HG03135 (cell line): ENCODE results near the gene NR2F1-AS1.

Experiments used
- ATAC-seq: cut with Tn5 transposase; IDR thresholded peaks from one replicate; pipeline ENCODE4 v1.9.1; 2021; ENCODE audit warnings: mild to moderate bottlenecking, moderate library complexity; ENCODE audit not compliant: unreplicated experiment

Gene NR2F1-AS1

GRCh38 chr5:93580927-93581445 lies at the start of gene NR2F1-AS1:
Gene NR2F1-AS1, minus strand, starts transcription at chr5:93581219.
- peak; percentile 26 for ATAC-seq

- no peak for ATAC-seq
Measured at GRCh38 chr5:93626801-93627200, 45.8 kb upstream of the NR2F1-AS1 start.

GRCh38 chr5:93623153-93623552 lies 42.1 kb upstream of the NR2F1-AS1 start:
- no peak for ATAC-seq

GRCh38 chr5:93622240-93622885 lies 41.3 kb upstream of the NR2F1-AS1 start:
- peak; percentile 46 for ATAC-seq

- peak; percentile 20 for ATAC-seq
Measured at GRCh38 chr5:93621327-93621798, 40.3 kb upstream of the NR2F1-AS1 start.

- ATAC-seq, result peak; percentile 96
Measured at GRCh38 chr5:93620487-93621326, 39.7 kb upstream of the NR2F1-AS1 start.

- no peak for ATAC-seq
Measured at GRCh38 chr5:93616538-93617174, 35.6 kb upstream of the NR2F1-AS1 start.

GRCh38 chr5:93612855-93613243 lies 31.8 kb upstream of the NR2F1-AS1 start:
- ATAC-seq, result no peak

GRCh38 chr5:93611976-93612854 lies 31.2 kb upstream of the NR2F1-AS1 start:
- ATAC-seq, result no peak

GRCh38 chr5:93611273-93611975 lies 30.4 kb upstream of the NR2F1-AS1 start:
- ATAC-seq, result no peak

GRCh38 chr5:93610581-93611272 lies 29.7 kb upstream of the NR2F1-AS1 start:
- ATAC-seq, result no peak

GRCh38 chr5:93609762-93610161 lies 28.7 kb upstream of the NR2F1-AS1 start:
- no peak for ATAC-seq

GRCh38 chr5:93608855-93609254 lies 27.8 kb upstream of the NR2F1-AS1 start:
- ATAC-seq, result no peak

- ATAC-seq, result no peak
Measured at GRCh38 chr5:93607367-93608258, 26.6 kb upstream of the NR2F1-AS1 start.

- no peak for ATAC-seq
Measured at GRCh38 chr5:93606382-93606752, 25.3 kb upstream of the NR2F1-AS1 start.

- ATAC-seq, result no peak
Measured at GRCh38 chr5:93604644-93605515, 23.9 kb upstream of the NR2F1-AS1 start.
